ENCODE results near the gene ADGRG3. TPM values are rescaled to one million over a fixed set of nuclear protein-coding genes. Genes with fewer than 3 reads are reported as not detected.

ADGRG3 gene
- total and polyA plus RNA-seq, 9 of the 15 experiments (the other 6 are each of a cell fraction or from before 2014, with no cell fraction given), result 0.09 to 0.52 (median 0.14) TPM; not detected in 3

- H4K20me1 ChIP-seq (replicated peaks; ENCODE audit: control insufficient read depth, insufficient read depth, low read length), result no peaks in the 10 kb centered on the region
- WGBS (ENCODE audit: insufficient coverage, low coverage, missing lambda C conversion rate), result 58% methylated on average over 5 of the region's 5 CpGs
- H3K36me3 ChIP-seq (ENCODE audit: control insufficient read depth, insufficient read depth, low read length), result no peaks in the 10 kb centered on the region
- peaks cover 18 to 46% of the 10 kb centered on the region in 2 experiments for H3K4me1 ChIP-seq (replicated peaks in 1 of 2; ENCODE audit: control insufficient read depth in 2 of 2, insufficient read depth in 2 of 2, low read length in 2 of 2)
- H3K4me3 ChIP-seq, result no peak overlapping the region
- no peaks in the 10 kb centered on the region for H3K9me1 ChIP-seq (ENCODE audit: control insufficient read depth, insufficient read depth, low read length)
- no TSS peak for BruUV-seq (replicated peaks)
- no peaks in the 10 kb centered on the region for H3K9me3 ChIP-seq (replicated peaks; ENCODE audit: control insufficient read depth, insufficient read depth, low read depth, low read length)
- no peaks in the 10 kb centered on the region for H3K27me3 ChIP-seq (ENCODE audit: control insufficient read depth in 2 of 2, insufficient read depth in 2 of 2, low read length in 2 of 2)
- no peak for ATAC-seq
- H2AFZ ChIP-seq (ENCODE audit: low read depth, low read length), result no peak overlapping the region
- no peaks in the 10 kb centered on the region for H3K79me2 ChIP-seq (ENCODE audit: control insufficient read depth, insufficient read depth, low read length)
- H3K9ac ChIP-seq (ENCODE audit: insufficient read depth in 1 of 2, low read depth in 2 of 2, low read length in 2 of 2), result no peak overlapping the region
- no peak overlapping the region for H3K4me2 ChIP-seq (ENCODE audit: insufficient read depth, low read length)
- peak; percentile 15 for FAIRE-seq
- intact Hi-C loops (cut with micrococcal nuclease) (no loop called here), in situ Hi-C loops (cut with MboI) (no loop called here)
- H3K27ac ChIP-seq (ENCODE audit: extremely low read depth, low read depth, low read length), result no peak overlapping the region
- DNase-seq (ENCODE audit: extremely low read depth in 1 of 4, low spot score in 3 of 4), result no peak
- ChIA-PET POLR2A (interaction anchor here (1.4 to 2.7 kb wide), 2 partner anchors 9 to 34 kb away, joined by 4 to 12 read pairs; no protein-coding TSS in a partner anchor), CTCF (ENCODE audit: low intra/inter-chr PET ratio) (no interaction called here)
- peak in 1 of 2 experiments; percentile 34; a peak in 2 of 4 replicates for TF ChIP-seq RAD21 (CRISPR knock-in tag; conservative IDR thresholded peaks at IDR 0.05 in 1 of 2, IDR thresholded peaks at IDR 0.05 in 1 of 2)
- no peak for TF ChIP-seq RBM17 (IDR thresholded peaks at IDR 0.05; ENCODE audit: borderline replicate concordance, low read depth, low read length)
- peak; percentile 66 for TF ChIP-seq CEBPB (tag; IDR thresholded peaks at IDR 0.05)
- peak in 1 of 3 experiments; percentile 26; a peak in 1 of 6 replicates for TF ChIP-seq CTCF (IDR thresholded peaks at IDR 0.05 in 2 of 3, conservative IDR thresholded peaks at IDR 0.05 in 1 of 3; ENCODE audit: insufficient read depth in 2 of 3, low read depth in 1 of 3, low read length in 3 of 3)
- TF ChIP-seq ZNF445 (CRISPR knock-in tag; IDR thresholded peaks at IDR 0.05; ENCODE audit: low read depth), result no peak
- TF ChIP-seq CEBPG (CRISPR knock-in tag; IDR thresholded peaks at IDR 0.05), result peak; percentile 42; the same call in 1 of the 2 replicates
- peak; percentile 52 to 77; a peak in 3 of 4 replicates for TF ChIP-seq CEBPG (tag; conservative IDR thresholded peaks at IDR 0.05 in 1 of 2, IDR thresholded peaks at IDR 0.05 in 1 of 2)
- peak; percentile 62; the same call in 1 of the 2 replicates for TF ChIP-seq ATF3 (IDR thresholded peaks at IDR 0.05)
- no peak for TF ChIP-seq ATF3 (CRISPR knock-in tag; conservative IDR thresholded peaks at IDR 0.05)
- TF ChIP-seq PYGO2 (tag; IDR thresholded peaks at IDR 0.05), result no peak
Observed at GRCh38 chr16:57680842-57681375, 12.8 kb downstream of the ADGRG3 start.
